ENCODE data around the gene PSAPL1.

PSAPL1 gene

GRCh38 chr4:7426525-7427171, 8.1 kb downstream of the PSAPL1 start:
- no peaks in the 10 kb centered on the region for H3K36me3 ChIP-seq (ENCODE audit: insufficient read depth, low read length)
- no peak overlapping the region for H3K4me3 ChIP-seq
- H3K9ac ChIP-seq (ENCODE audit: insufficient read length): no peak overlapping the region
- no peak for DNase-seq (ENCODE audit: low read depth, low spot score)
- H3K9me3 ChIP-seq (ENCODE audit: low read depth, low read length): no peaks in the 10 kb centered on the region
- H3K27ac ChIP-seq: no peak overlapping the region
- no peak for TF ChIP-seq EZH2 (IDR thresholded peaks at IDR 0.05)
- no peak for TF ChIP-seq POLR2AphosphoS5 (IDR thresholded peaks at IDR 0.05; ENCODE audit: borderline replicate concordance, low read depth, low read length)
- TF ChIP-seq FOXP2 (optimal IDR thresholded peaks at IDR 0.05; ENCODE audit: control extremely low read depth, extremely low read length, insufficient read depth): no peak

DNA sequence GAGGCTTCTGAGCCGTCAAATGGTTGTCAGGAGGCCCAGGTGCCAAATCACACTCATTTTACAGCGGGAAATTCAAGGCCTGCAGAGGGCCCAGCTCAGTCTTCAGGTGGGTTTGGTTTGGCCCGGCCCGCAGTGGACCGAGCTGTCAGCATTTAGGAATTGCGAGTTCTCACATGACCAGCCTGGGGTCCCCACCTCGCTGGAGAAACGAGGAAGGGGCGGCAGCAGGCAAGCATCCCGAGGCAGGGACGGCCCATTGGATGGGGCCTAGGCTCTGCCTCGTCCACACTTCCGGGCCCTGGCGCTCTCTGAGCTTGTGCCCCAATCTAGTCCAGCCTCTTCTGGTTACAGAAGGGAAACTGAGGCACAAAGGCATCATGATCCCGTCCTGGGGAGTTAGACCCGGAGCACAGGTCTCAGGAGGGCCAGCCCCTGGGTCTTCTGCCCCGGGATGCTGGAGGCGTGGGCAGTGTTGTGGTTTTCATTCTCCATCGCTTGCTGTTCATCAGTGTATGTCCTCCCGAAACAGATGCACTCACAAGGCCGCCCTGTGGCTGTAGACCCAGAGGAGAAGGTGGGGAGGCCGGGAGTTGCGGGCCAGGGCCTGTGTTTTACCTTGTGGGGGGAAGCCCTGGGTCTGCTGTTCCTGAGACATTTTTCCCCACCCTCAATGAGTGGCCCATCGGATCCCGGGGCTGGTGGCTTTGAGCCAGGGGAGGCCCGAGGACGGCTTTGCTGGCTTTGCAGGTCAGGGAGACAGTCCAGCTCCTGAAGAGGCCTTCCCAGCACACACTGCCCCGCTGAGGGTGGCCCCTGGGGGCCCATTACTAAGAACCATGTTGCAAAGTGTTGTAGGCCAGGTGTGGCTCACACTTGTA, 8.9 kb downstream of the PSAPL1 start:
- Histone ChIP-seq H3K36me3 (ENCODE audit: insufficient read depth, low read length) (no peaks in the 10 kb centered on the region), H3K27ac (no peak overlapping the region), H3K4me3 (no peak overlapping the region), H3K9ac (ENCODE audit: insufficient read length) (no peak overlapping the region), H3K9me3 (ENCODE audit: low read depth, low read length) (no peaks in the 10 kb centered on the region)
- TF ChIP-seq FOXP2 (optimal IDR thresholded peaks at IDR 0.05; ENCODE audit: control extremely low read depth, extremely low read length, insufficient read depth) (no peak), EZH2 (IDR thresholded peaks at IDR 0.05) (no peak), POLR2AphosphoS5 (IDR thresholded peaks at IDR 0.05; ENCODE audit: borderline replicate concordance, low read depth, low read length) (no peak)
- no peak for DNase-seq (ENCODE audit: low read depth, low spot score)

GRCh38 chr4:7425124-7425523, 9.6 kb downstream of the PSAPL1 start:
- DNase-seq (ENCODE audit: low read depth, low spot score): no peak
- Histone ChIP-seq H3K9me3 (ENCODE audit: low read depth, low read length) (no peaks in the 10 kb centered on the region), H3K9ac (ENCODE audit: insufficient read length) (no peak overlapping the region), H3K36me3 (ENCODE audit: insufficient read depth, low read length) (no peaks in the 10 kb centered on the region), H3K4me3 (no peak overlapping the region), H3K27ac (no peak overlapping the region)
- TF ChIP-seq EZH2 (IDR thresholded peaks at IDR 0.05) (no peak), FOXP2 (optimal IDR thresholded peaks at IDR 0.05; ENCODE audit: control extremely low read depth, extremely low read length, insufficient read depth) (no peak), POLR2AphosphoS5 (IDR thresholded peaks at IDR 0.05; ENCODE audit: borderline replicate concordance, low read depth, low read length) (no peak)

DNA sequence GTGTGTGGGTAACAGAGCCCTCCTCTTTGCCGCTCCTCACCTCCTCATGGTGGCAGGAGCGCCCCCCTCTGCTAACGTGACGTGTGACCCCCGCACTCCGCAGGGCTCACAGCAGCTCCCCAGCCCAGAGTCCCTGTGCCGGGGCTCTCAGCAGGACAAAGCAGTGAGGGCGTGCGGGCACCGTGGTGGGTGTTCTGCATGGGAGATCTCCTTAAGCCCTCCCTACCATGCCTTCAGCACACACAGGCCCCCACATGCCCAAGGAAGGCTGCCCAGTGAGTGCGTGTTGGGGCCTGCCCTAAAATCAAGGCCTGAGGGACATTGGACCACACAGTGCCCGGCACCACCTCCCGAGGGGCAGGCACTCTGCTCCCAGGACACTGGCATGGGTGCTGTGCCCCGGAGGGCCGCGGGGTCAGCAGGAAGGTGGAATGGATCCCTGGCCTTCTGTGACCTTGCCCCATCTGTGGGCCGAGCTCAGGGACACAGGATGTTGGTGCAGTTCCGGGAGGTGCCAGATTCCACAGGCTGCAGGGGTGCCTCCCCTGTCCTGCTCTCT, 10.1 kb downstream of the PSAPL1 start:
- Histone ChIP-seq H3K9me3 (ENCODE audit: low read depth, low read length) (no peaks in the 10 kb centered on the region), H3K27ac (no peak overlapping the region), H3K4me3 (no peak overlapping the region), H3K36me3 (ENCODE audit: insufficient read depth, low read length) (no peaks in the 10 kb centered on the region), H3K9ac (ENCODE audit: insufficient read length) (no peak overlapping the region)
- no peak for TF ChIP-seq FOXP2 (optimal IDR thresholded peaks at IDR 0.05; ENCODE audit: control extremely low read depth, extremely low read length, insufficient read depth)
- TF ChIP-seq POLR2AphosphoS5 (IDR thresholded peaks at IDR 0.05; ENCODE audit: borderline replicate concordance, low read depth, low read length): no peak
- no peak for TF ChIP-seq EZH2 (IDR thresholded peaks at IDR 0.05)
- DNase-seq (ENCODE audit: low read depth, low spot score): no peak

- Histone ChIP-seq H3K4me3 (no peak overlapping the region), H3K9me3 (ENCODE audit: low read depth, low read length) (no peaks in the 10 kb centered on the region), H3K27ac (no peak overlapping the region), H3K9ac (ENCODE audit: insufficient read length) (no peak overlapping the region), H3K36me3 (ENCODE audit: insufficient read depth, low read length) (no peaks in the 10 kb centered on the region)
- no peak for DNase-seq (ENCODE audit: low read depth, low spot score)
- TF ChIP-seq POLR2AphosphoS5 (IDR thresholded peaks at IDR 0.05; ENCODE audit: borderline replicate concordance, low read depth, low read length) (no peak), EZH2 (IDR thresholded peaks at IDR 0.05) (no peak), FOXP2 (optimal IDR thresholded peaks at IDR 0.05; ENCODE audit: control extremely low read depth, extremely low read length, insufficient read depth) (no peak)
Observed at GRCh38 chr4:7423801-7424552, 10.8 kb downstream of the PSAPL1 start.

GRCh38 chr4:7423391-7423790, 11.3 kb downstream of the PSAPL1 start:
- Histone ChIP-seq H3K27ac (no peak overlapping the region), H3K36me3 (ENCODE audit: insufficient read depth, low read length) (no peaks in the 10 kb centered on the region), H3K9me3 (ENCODE audit: low read depth, low read length) (no peaks in the 10 kb centered on the region), H3K9ac (ENCODE audit: insufficient read length) (no peak overlapping the region), H3K4me3 (no peak overlapping the region)
- DNase-seq (ENCODE audit: low read depth, low spot score): no peak
- TF ChIP-seq FOXP2 (optimal IDR thresholded peaks at IDR 0.05; ENCODE audit: control extremely low read depth, extremely low read length, insufficient read depth) (no peak), POLR2AphosphoS5 (IDR thresholded peaks at IDR 0.05; ENCODE audit: borderline replicate concordance, low read depth, low read length) (no peak), EZH2 (IDR thresholded peaks at IDR 0.05) (no peak)

GRCh38 chr4:7422898-7423180, 11.9 kb downstream of the PSAPL1 start:
- Histone ChIP-seq H3K36me3 (ENCODE audit: insufficient read depth, low read length) (no peaks in the 10 kb centered on the region), H3K4me3 (no peak overlapping the region), H3K9me3 (ENCODE audit: low read depth, low read length) (no peaks in the 10 kb centered on the region), H3K9ac (ENCODE audit: insufficient read length) (no peak overlapping the region), H3K27ac (no peak overlapping the region)
- no peak for DNase-seq (ENCODE audit: low read depth, low spot score)
- no peak for TF ChIP-seq FOXP2 (optimal IDR thresholded peaks at IDR 0.05; ENCODE audit: control extremely low read depth, extremely low read length, insufficient read depth)
- TF ChIP-seq POLR2AphosphoS5 (IDR thresholded peaks at IDR 0.05; ENCODE audit: borderline replicate concordance, low read depth, low read length): no peak
- no peak for TF ChIP-seq EZH2 (IDR thresholded peaks at IDR 0.05)
